Smooth muscle cell (in vitro differentiated cells): ENCODE data around the gene DPP7. TPM values are rescaled to one million over a fixed set of nuclear protein-coding genes. Genes with fewer than 3 reads are reported as not detected.
"Not testable (repeated sequence)": the region's sequence is repeated elsewhere in the genome, so short reads cannot be mapped to it uniquely, and the experiment has no call there.

Experiments used
- DNase-seq: peaks from one replicate; lab custom pipeline; 2025; ENCODE audit not compliant: unreplicated experiment; lab: John Stamatoyannopoulos, UW
- H2AFZ ChIP-seq: fragments of 200-600 bp; sonication (generic); 2 replicates; pipeline ENCODE4 v1.6.0; 2016; ENCODE audit warnings: antibody characterized with exemption, low read depth, mild to moderate bottlenecking
- H3F3A ChIP-seq: fragments of 200-600 bp; sonication (generic); 2 replicates; pipeline ENCODE4 v1.6.0; 2017; ENCODE audit warnings: antibody characterized with exemption, low read depth
- H3K27ac ChIP-seq: fragments of 200-600 bp; sonication (generic); 2 replicates; pipeline ENCODE4 v1.5.1; 2016; ENCODE audit warnings: low read depth, mild to moderate bottlenecking
- H3K27me3 ChIP-seq: fragments of 200-600 bp; sonication (generic); 2 replicates; pipeline ENCODE4 v1.6.1; 2016; ENCODE audit warnings: low read depth, mild to moderate bottlenecking
- H3K36me3 ChIP-seq: fragments of 200-600 bp; sonication (generic); 2 replicates; pipeline ENCODE4 v1.5.1; 2016; ENCODE audit warnings: low read depth
- H3K4me1 ChIP-seq: fragments of 200-600 bp; sonication (generic); 2 replicates; pipeline ENCODE4 v1.5.1; 2016; ENCODE audit warnings: low read depth
- H3K4me2 ChIP-seq: fragments of 200-600 bp; sonication (generic); 2 replicates; pipeline ENCODE4 v1.6.0; 2016; ENCODE audit warnings: mild to moderate bottlenecking
- H3K4me3 ChIP-seq: fragments of 200-600 bp; sonication (generic); 2 replicates; pipeline ENCODE4 v1.5.1; 2016; ENCODE audit warnings: mild to moderate bottlenecking
- H3K79me2 ChIP-seq: fragments of 200-600 bp; sonication (generic); 2 replicates; pipeline ENCODE4 v1.6.0; 2016; ENCODE audit warnings: low read depth, mild to moderate bottlenecking
- H3K9ac ChIP-seq: fragments of 200-600 bp; sonication (generic); 2 replicates; pipeline ENCODE4 v1.6.0; 2016; ENCODE audit warnings: low read depth
- H3K9me3 ChIP-seq: fragments of 200-600 bp; sonication (generic); replicated peaks from 2 replicates; pipeline ENCODE4 v1.5.1; 2016; ENCODE audit warnings: low read depth
- H4K20me1 ChIP-seq: fragments of 200-600 bp; sonication (generic); 2 replicates; pipeline ENCODE4 v1.6.0; 2016; ENCODE audit warnings: low read depth
- CTCF ChIP-seq: fragments of 200-600 bp; sonication (generic); IDR thresholded peaks from 2 replicates; pipeline ENCODE4 v1.5.1; 2017; ENCODE audit warnings: borderline replicate concordance, mild to moderate bottlenecking, antibody characterized with exemption; ENCODE audit not compliant: insufficient read depth, poor library complexity, severe bottlenecking
- WGBS: methylation state at CpG from one replicate; pipeline ENCODE4 v1.1.7; 2016; ENCODE audit warnings: low lambda C conversion rate; 5-methylcytosine and 5-hydroxymethylcytosine counted together
- polyA plus RNA-seq: library from polyadenylated mRNA; unstranded; fragments of >200 nt; fragmentation: Nextera tagmentation; extraction: Ambion mirVana; gene quantifications from 2 replicates; pipeline ENCODE4 v1.2.1, GENCODE V29; 2016
- small RNA-seq: library from RNA; depleted of rRNA; stranded (forward); fragments of <200 nt; gene quantifications from one replicate; pipeline ENCODE3, GENCODE V24; 2014
- total RNA-seq: library from RNA; depleted of rRNA; stranded (reverse); fragments of >200 nt; gene quantifications from 2 replicates; pipeline ENCODE4 v1.2.3, GENCODE V29; 2014

DPP7 gene
- total and polyA plus RNA-seq, 2 experiments from 2014 or later, result 51.4 to 170 TPM

- no peak for DNase-seq
- H3K27ac ChIP-seq, result no peak overlapping the region
- H3K4me1 ChIP-seq, result no peaks in the 10 kb centered on the region
- H3F3A ChIP-seq, result no peaks in the 10 kb centered on the region
- no peaks in the 10 kb centered on the region for H4K20me1 ChIP-seq
- no peaks in the 10 kb centered on the region for H3K36me3 ChIP-seq
- H3K9ac ChIP-seq, result no peak overlapping the region
- no peaks in the 10 kb centered on the region for H3K79me2 ChIP-seq
- H3K9me3 ChIP-seq, result no peaks in the 10 kb centered on the region
- H3K4me2 ChIP-seq, result no peak overlapping the region
- 92% methylated on average over 19 of the region's 26 CpGs for WGBS
- no peak overlapping the region for H2AFZ ChIP-seq
- TF ChIP-seq CTCF, result no peak
- no peaks in the 10 kb centered on the region for H3K27me3 ChIP-seq
- H3K4me3 ChIP-seq, result no peak overlapping the region
Measured at GRCh38 chr9:137063311-137064026, 51.1 kb downstream of the DPP7 start.

GRCh38 chr9:137062798-137063197 lies 51.7 kb downstream of the DPP7 start:
- H3K9me3 ChIP-seq, DNase-seq, H3K9ac ChIP-seq, H3K36me3 ChIP-seq, H2AFZ ChIP-seq, H3K79me2 ChIP-seq, H3F3A ChIP-seq, H3K27ac ChIP-seq, H3K4me3 ChIP-seq, H4K20me1 ChIP-seq, H3K4me1 ChIP-seq, H3K27me3 ChIP-seq, H3K4me2 ChIP-seq: not testable (repeated sequence)
- WGBS, result 91% methylated on average over 9 of the region's 9 CpGs

- Histone ChIP-seq H3F3A (no peaks in the 10 kb centered on the region), H3K36me3 (no peaks in the 10 kb centered on the region), H4K20me1 (no peaks in the 10 kb centered on the region), H2AFZ (no peak overlapping the region), H3K79me2 (no peaks in the 10 kb centered on the region), H3K4me2 (no peak overlapping the region), H3K27ac (no peak overlapping the region), H3K4me3 (no peak overlapping the region), H3K9ac (no peak overlapping the region), H3K4me1 (no peaks in the 10 kb centered on the region), H3K9me3 (no peaks in the 10 kb centered on the region), H3K27me3 (no peaks in the 10 kb centered on the region)
- WGBS, result 91% methylated on average over 15 of the region's 15 CpGs
- TF ChIP-seq CTCF, result no peak
- no peak for DNase-seq
Measured at GRCh38 chr9:137062384-137062783, 52.1 kb downstream of the DPP7 start.

Small RNA genes lying within 50 kb of the gene (small RNA-seq; reads per million reads assigned to genes)
- gene RF00153, result not detected

Other genes with a start within 250 kb of the DPP7 start
Only the 30 nearest of the 33 such genes appear.
- 70.5 and 103 TPM in 2 replicates for gene FBXW5, start 170.0 kb downstream of the DPP7 start, total RNA-seq
- gene FBXW5, start 170.0 kb downstream of the DPP7 start, polyA plus RNA-seq, result 105 and 109 TPM in 2 replicates
- gene C8G, start 169.5 kb downstream of the DPP7 start, total RNA-seq, result not detected in 2 replicates
- 1.4 TPM in 1 of 2 replicates, not detected in the other for gene C8G, start 169.5 kb downstream of the DPP7 start, polyA plus RNA-seq
- not detected in 2 replicates for gene LCN12, start 162.5 kb downstream of the DPP7 start, total RNA-seq
- gene LCN12, start 162.5 kb downstream of the DPP7 start, polyA plus RNA-seq, result not detected in 2 replicates
- 119 and 145 TPM in 2 replicates for gene PTGDS, start 137.2 kb downstream of the DPP7 start, total RNA-seq
- gene PTGDS, start 137.2 kb downstream of the DPP7 start, polyA plus RNA-seq, result 597 and 611 TPM in 2 replicates
- gene LCNL1, start 131.7 kb downstream of the DPP7 start, total RNA-seq, result 0.67 and 1.1 TPM in 2 replicates
- gene LCNL1, start 131.7 kb downstream of the DPP7 start, polyA plus RNA-seq, result 0.85 and 0.89 TPM in 2 replicates
- gene PAXX, start 122.3 kb downstream of the DPP7 start, total RNA-seq, result 27.4 and 29.0 TPM in 2 replicates
- 61.4 and 62.0 TPM in 2 replicates for gene PAXX, start 122.3 kb downstream of the DPP7 start, polyA plus RNA-seq
- 15.2 and 36.8 TPM in 2 replicates for gene CLIC3, start 118.2 kb downstream of the DPP7 start, total RNA-seq
- 43.9 and 69.9 TPM in 2 replicates for gene CLIC3, start 118.2 kb downstream of the DPP7 start, polyA plus RNA-seq
- gene ABCA2, start 86.5 kb downstream of the DPP7 start, total RNA-seq, result 15.9 and 23.0 TPM in 2 replicates
- gene ABCA2, start 86.5 kb downstream of the DPP7 start, polyA plus RNA-seq, result 26.2 and 29.0 TPM in 2 replicates
- not detected in 2 replicates for gene FUT7, start 82.6 kb downstream of the DPP7 start, total RNA-seq
- gene FUT7, start 82.6 kb downstream of the DPP7 start, polyA plus RNA-seq, result 0.51 TPM in 1 of 2 replicates, not detected in the other
- 5.9 and 9.9 TPM in 2 replicates for gene NPDC1, start 68.6 kb downstream of the DPP7 start, total RNA-seq
- gene NPDC1, start 68.6 kb downstream of the DPP7 start, polyA plus RNA-seq, result 19.3 and 38.8 TPM in 2 replicates
- gene ENTPD2, start 60.7 kb downstream of the DPP7 start, total RNA-seq, result not detected in 2 replicates
- gene ENTPD2, start 60.7 kb downstream of the DPP7 start, polyA plus RNA-seq, result 0.30 and 0.78 TPM in 2 replicates
- gene SAPCD2, start 44.2 kb downstream of the DPP7 start, total RNA-seq, result 1.9 and 2.1 TPM in 2 replicates
- 3.9 and 5.0 TPM in 2 replicates for gene SAPCD2, start 44.2 kb downstream of the DPP7 start, polyA plus RNA-seq
- 5.8 and 7.2 TPM in 2 replicates for gene UAP1L1, start 37.2 kb downstream of the DPP7 start, total RNA-seq
- gene UAP1L1, start 37.2 kb downstream of the DPP7 start, polyA plus RNA-seq, result 22.5 and 23.8 TPM in 2 replicates
- 62.9 and 70.9 TPM in 2 replicates for gene MAN1B1, start 27.7 kb downstream of the DPP7 start, total RNA-seq
- gene MAN1B1, start 27.7 kb downstream of the DPP7 start, polyA plus RNA-seq, result 97.1 and 109 TPM in 2 replicates
- not detected in 2 replicates for gene GRIN1, start 24.4 kb upstream of the DPP7 start, total RNA-seq
- gene GRIN1, start 24.4 kb upstream of the DPP7 start, polyA plus RNA-seq, result 0.44 TPM in 1 of 2 replicates, not detected in the other
- gene LRRC26, start 55.3 kb upstream of the DPP7 start, total RNA-seq, result not detected in 2 replicates
- not detected in 2 replicates for gene LRRC26, start 55.3 kb upstream of the DPP7 start, polyA plus RNA-seq
- gene TMEM210, start 57.3 kb upstream of the DPP7 start, total RNA-seq, result not detected in 2 replicates
- gene TMEM210, start 57.3 kb upstream of the DPP7 start, polyA plus RNA-seq, result not detected in 2 replicates
- 12.6 and 16.3 TPM in 2 replicates for gene ANAPC2, start 73.8 kb upstream of the DPP7 start, total RNA-seq
- gene ANAPC2, start 73.8 kb upstream of the DPP7 start, polyA plus RNA-seq, result 6.6 and 17.6 TPM in 2 replicates
- 32.7 and 69.5 TPM in 2 replicates for gene SSNA1, start 73.9 kb upstream of the DPP7 start, total RNA-seq
- gene SSNA1, start 73.9 kb upstream of the DPP7 start, polyA plus RNA-seq, result 84.9 and 94.1 TPM in 2 replicates
- gene TPRN, start 86.0 kb upstream of the DPP7 start, total RNA-seq, result 4.0 and 6.9 TPM in 2 replicates
- 15.0 and 19.0 TPM in 2 replicates for gene TPRN, start 86.0 kb upstream of the DPP7 start, polyA plus RNA-seq
- 30.2 and 31.0 TPM in 2 replicates for gene TMEM203, start 90.9 kb upstream of the DPP7 start, total RNA-seq
- 53.0 and 55.1 TPM in 2 replicates for gene TMEM203, start 90.9 kb upstream of the DPP7 start, polyA plus RNA-seq
- gene NDOR1, start 91.0 kb upstream of the DPP7 start, total RNA-seq, result 3.2 and 6.5 TPM in 2 replicates
- 7.7 and 12.5 TPM in 2 replicates for gene NDOR1, start 91.0 kb upstream of the DPP7 start, polyA plus RNA-seq
- gene RNF208, start 107.5 kb upstream of the DPP7 start, total RNA-seq, result 0.36 and 0.49 TPM in 2 replicates
- gene RNF208, start 107.5 kb upstream of the DPP7 start, polyA plus RNA-seq, result 1.4 and 1.9 TPM in 2 replicates
- gene CYSRT1, start 110.4 kb upstream of the DPP7 start, total RNA-seq, result 2.2 and 2.3 TPM in 2 replicates
- gene CYSRT1, start 110.4 kb upstream of the DPP7 start, polyA plus RNA-seq, result 1.3 and 2.4 TPM in 2 replicates
- gene RNF224, start 112.8 kb upstream of the DPP7 start, total RNA-seq, result not detected in 2 replicates
- not detected in 2 replicates for gene RNF224, start 112.8 kb upstream of the DPP7 start, polyA plus RNA-seq
- gene SLC34A3, start 116.2 kb upstream of the DPP7 start, total RNA-seq, result not detected in 2 replicates
- gene SLC34A3, start 116.2 kb upstream of the DPP7 start, polyA plus RNA-seq, result not detected in 2 replicates
- gene TUBB4B, start 126.6 kb upstream of the DPP7 start, total RNA-seq, result 154 and 164 TPM in 2 replicates
- gene TUBB4B, start 126.6 kb upstream of the DPP7 start, polyA plus RNA-seq, result 317 and 331 TPM in 2 replicates
- not detected in 2 replicates for gene STPG3, start 136.6 kb upstream of the DPP7 start, total RNA-seq
- gene STPG3, start 136.6 kb upstream of the DPP7 start, polyA plus RNA-seq, result not detected in 2 replicates
- 23.3 and 31.8 TPM in 2 replicates for gene NELFB, start 140.6 kb upstream of the DPP7 start, total RNA-seq
- 60.9 and 66.6 TPM in 2 replicates for gene NELFB, start 140.6 kb upstream of the DPP7 start, polyA plus RNA-seq
- 4.6 and 6.3 TPM in 2 replicates for gene TOR4A, start 163.0 kb upstream of the DPP7 start, total RNA-seq
- gene TOR4A, start 163.0 kb upstream of the DPP7 start, polyA plus RNA-seq, result 5.5 and 10.7 TPM in 2 replicates